Prostate gland (tissue), 2 donors: ENCODE data around the gene EPS15. TPM values are rescaled to one million over a fixed set of nuclear protein-coding genes. Genes with fewer than 3 reads are reported as not detected.
"Not testable (repeated sequence)": the region's sequence is repeated elsewhere in the genome, so short reads cannot be mapped to it uniquely, and the experiment has no call there.

ENCODE experiments used
- DNase-seq: peaks from one replicate; pipeline ENCODE4 v3.0.0-alpha.2; 2019; ENCODE audit warnings: low spot score
- H3K27ac ChIP-seq, 2 donors: fragments of 200-600 bp; sonication (generic); 2 replicates each; pipeline ENCODE4 v1.5.1; 2017 to 2019
- H3K27me3 ChIP-seq: fragments of 200-600 bp; sonication (generic); replicated peaks from 2 replicates; pipeline ENCODE4 v1.5.1; 2019; ENCODE audit not compliant: insufficient read depth
- H3K36me3 ChIP-seq, 2 donors: fragments of 200-600 bp; sonication (generic); 1 replicate in 1 of 2; 2 replicates in 1 of 2; pipeline versions ENCODE4 v1.5.1 to v1.8.1; 2017 to 2019
- H3K4me1 ChIP-seq: fragments of 200-600 bp; sonication (generic); replicated peaks from 2 replicates; pipeline ENCODE4 v1.5.1; 2019
- H3K4me3 ChIP-seq, 2 donors: fragments of 200-600 bp; sonication (generic); 2 replicates each; pipeline ENCODE4 v1.5.1; 2017 to 2019
- H3K9me3 ChIP-seq: fragments of 200-600 bp; sonication (generic); 2 replicates; pipeline ENCODE4 v1.5.1; 2017
- CTCF ChIP-seq, 4 experiments: fragments of 200-600 bp in 2 of 4; fragments of 450-650 bp in 2 of 4; sonication (generic) in 2 of 4; IDR thresholded peaks; 1 replicate in 3 of 4; 2 replicates in 1 of 4; pipeline ENCODE4 v1.5.1; 2016 to 2019; ENCODE audit warnings: antibody characterized with exemption in 4 of 4, mild to moderate bottlenecking in 2 of 4, moderate library complexity in 2 of 4
- POLR2A ChIP-seq: fragments of 450-650 bp; IDR thresholded peaks from one replicate; pipeline ENCODE4 v1.6.1; 2016; ENCODE audit warnings: antibody characterized with exemption, mild to moderate bottlenecking
- POLR2AphosphoS5 ChIP-seq: sonication (generic); formaldehyde crosslinking; IDR thresholded peaks from one replicate; pipeline ENCODE4 v1.6.1; 2017; ENCODE audit warnings: antibody characterized with exemption
- WGBS: methylation state at CpG from one replicate; pipeline ENCODE4 v1.1.5; 2018; 5-methylcytosine and 5-hydroxymethylcytosine counted together
- intact Hi-C: fragments of 100-400 bp; cut with DNase I; formaldehyde crosslinking; loops from one replicate; pipeline ENCODE4 v1.14.2; 2022
- total RNA-seq, 2 donors: library from RNA; depleted of rRNA; stranded (reverse); fragments of >200 nt; gene quantifications; one replicate each; pipeline ENCODE4 v1.1.0, GENCODE V29; 2016

Gene EPS15
- total RNA-seq, 2 donors from 2014 or later = 62.4 to 70.4 TPM

GRCh38 chr1:51454554-51454953 is 64.5 kb downstream of the EPS15 start:
- H3K4me3 ChIP-seq = no peak overlapping the region
- DNase-seq = no peak
- no peaks in the 10 kb centered on the region for H3K9me3 ChIP-seq
- no peaks in the 10 kb centered on the region for H3K27me3 ChIP-seq
- H3K27ac ChIP-seq = no peak overlapping the region
- H3K36me3 ChIP-seq = no peaks in the 10 kb centered on the region
- WGBS = 82% methylated on average over 4 of the region's 4 CpGs
- intact Hi-C loops = no loop called here
- no peaks in the 10 kb centered on the region for H3K4me1 ChIP-seq
- TF ChIP-seq POLR2AphosphoS5 (no peak), CTCF (IDR thresholded peaks at IDR 0.05) (no peak), POLR2A (no peak)

GRCh38 chr1:51453010-51453409 is 66.1 kb downstream of the EPS15 start:
- TF ChIP-seq CTCF (IDR thresholded peaks at IDR 0.05) = no peak
- TF ChIP-seq POLR2AphosphoS5 = no peak
- no peak for TF ChIP-seq POLR2A
- intact Hi-C loops = no loop called here
- Histone ChIP-seq H3K27me3 (no peaks in the 10 kb centered on the region), H3K27ac (no peak overlapping the region), H3K9me3 (no peaks in the 10 kb centered on the region), H3K4me3 (no peak overlapping the region), H3K36me3 (no peaks in the 10 kb centered on the region), H3K4me1 (no peaks in the 10 kb centered on the region)
- DNase-seq = no peak
- 64% methylated on average over 2 of the region's 2 CpGs for WGBS

GRCh38 chr1:51448844-51449454 is 70.1 kb downstream of the EPS15 start:
- H3K36me3 ChIP-seq, intact Hi-C loops, H3K27me3 ChIP-seq, H3K4me1 ChIP-seq, H3K4me3 ChIP-seq, H3K27ac ChIP-seq, DNase-seq, H3K9me3 ChIP-seq: not testable (repeated sequence)
- 94% methylated on average over 1 of the region's 1 CpG for WGBS

GRCh38 chr1:51445351-51446090 is 73.5 kb downstream of the EPS15 start:
- Histone ChIP-seq H3K36me3 (no peaks in the 10 kb centered on the region), H3K4me3 (no peak overlapping the region), H3K27me3 (no peaks in the 10 kb centered on the region), H3K4me1 (no peaks in the 10 kb centered on the region), H3K9me3 (no peaks in the 10 kb centered on the region), H3K27ac (no peak overlapping the region)
- 92% methylated on average over 2 of the region's 2 CpGs for WGBS
- no peak for TF ChIP-seq POLR2AphosphoS5
- intact Hi-C loops = no loop called here
- DNase-seq = no peak

GRCh38 chr1:51444534-51445192 is 74.4 kb downstream of the EPS15 start:
- Histone ChIP-seq H3K9me3 (no peaks in the 10 kb centered on the region), H3K36me3 (no peaks in the 10 kb centered on the region), H3K27ac (no peak overlapping the region), H3K4me1 (no peaks in the 10 kb centered on the region), H3K4me3 (no peak overlapping the region), H3K27me3 (no peaks in the 10 kb centered on the region)
- WGBS = 64% methylated on average over 3 of the region's 3 CpGs
- intact Hi-C loops = no loop called here
- TF ChIP-seq POLR2A (no peak), POLR2AphosphoS5 (no peak), CTCF (IDR thresholded peaks at IDR 0.05) (no peak)
- DNase-seq = no peak
